ENCODE results near the gene PDE4B. TPM values are rescaled to one million over a fixed set of nuclear protein-coding genes. Genes with fewer than 3 reads are reported as not detected.

The PDE4B gene
- total and polyA plus RNA-seq, 2 of the 13 experiments (the other 11 are each of a cell fraction or from before 2014, with no cell fraction given), result not detected

DNA sequence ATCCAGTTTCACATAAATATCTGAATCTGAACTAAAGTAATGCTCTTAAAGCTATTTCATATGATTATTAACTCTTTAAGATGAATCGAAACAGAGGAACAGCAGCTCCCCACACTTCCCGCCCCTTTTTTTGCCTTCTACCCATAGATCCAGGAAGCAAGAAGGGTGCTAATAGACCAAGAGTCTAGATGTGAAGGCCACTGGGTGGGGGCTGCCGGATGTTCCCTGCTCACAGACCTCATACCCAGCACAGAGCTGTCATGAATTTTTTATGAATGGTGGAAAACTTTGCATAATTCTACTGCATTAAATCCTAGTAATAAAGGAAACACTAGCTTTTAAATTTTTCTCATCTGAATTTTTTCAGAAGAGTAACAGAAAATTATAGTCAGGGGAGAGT lies 457.4 kb downstream of the PDE4B start:
- ATAC-seq (no peak), FAIRE-seq (no peak), DNase-seq (ENCODE audit: low spot score) (no peak)
- in situ Hi-C loops (cut with HindIII; ENCODE audit: extremely low pct_ligation_motif_present, low pct_unique_long_range_greater_than_20kb), result loop anchor here (10.0 kb wide), 1 partner anchor 195 kb away; no protein-coding TSS in a partner anchor
- H3K9ac ChIP-seq (ENCODE audit: insufficient read depth, low read depth, low read length), result no peak overlapping the region
- H2AFZ ChIP-seq (ENCODE audit: low read length), result no peak overlapping the region
- H3K27me3 ChIP-seq (ENCODE audit: control insufficient read depth in 1 of 2, insufficient read depth in 2 of 2, low read length in 2 of 2), result no peaks in the 10 kb centered on the region; a peak in 1 of 5 replicates
- H4K20me1 ChIP-seq (ENCODE audit: insufficient read depth, low read length), result no peaks in the 10 kb centered on the region
- 2% methylated on average over 3 of the region's 3 CpGs for WGBS (ENCODE audit: low lambda C conversion rate)
- no peaks in the 10 kb centered on the region for H3K79me2 ChIP-seq (ENCODE audit: insufficient read depth, low read length)
- TF ChIP-seq RAD21 (CRISPR knock-in tag; IDR thresholded peaks at IDR 0.05) (no peak), MED13 (CRISPR knock-in tag; IDR thresholded peaks at IDR 0.05) (no peak), ZNF589 (CRISPR knock-in tag; conservative IDR thresholded peaks at IDR 0.05) (no peak), ZNF451 (CRISPR knock-in tag; IDR thresholded peaks at IDR 0.05) (no peak), MED8 (CRISPR knock-in tag; IDR thresholded peaks at IDR 0.05; ENCODE audit: insufficient replicate concordance) (no peak), SP2 (CRISPR knock-in tag; IDR thresholded peaks at IDR 0.05) (no peak), ELF1 (CRISPR knock-in tag; IDR thresholded peaks at IDR 0.05) (no peak), ZNF101 (CRISPR knock-in tag; IDR thresholded peaks at IDR 0.05; ENCODE audit: borderline replicate concordance, low read depth) (no peak), ZBTB38 (CRISPR knock-in tag; IDR thresholded peaks at IDR 0.05) (no peak), CHD2 (IDR thresholded peaks at IDR 0.05; ENCODE audit: low read depth, low read length) (no peak)
- no peaks in the 10 kb centered on the region for H3K36me3 ChIP-seq (replicated peaks in 1 of 2; ENCODE audit: control insufficient read depth in 1 of 2, insufficient read depth in 2 of 2, low read length in 2 of 2)
- intact Hi-C loops (cut with micrococcal nuclease; ENCODE audit: unreplicated experiment), result loop anchor here (5.0 kb wide), 1 partner anchor 252 kb away; no protein-coding TSS in a partner anchor
- ChIA-PET POLR2A (no interaction called here), CTCF (ENCODE audit: low intra/inter-chr PET ratio, low total read pairs) (no interaction called here)
- no peaks in the 10 kb centered on the region for H3K4me1 ChIP-seq (ENCODE audit: insufficient read depth, low read length)
- H3K27ac ChIP-seq (ENCODE audit: extremely low read length, insufficient read depth, low read length), result no peak overlapping the region
- no peak overlapping the region for H3K4me3 ChIP-seq (replicated peaks in 1 of 3; ENCODE audit: insufficient read depth in 1 of 3, low read depth in 2 of 3, low read length in 3 of 3)
- H3K4me2 ChIP-seq (ENCODE audit: low read depth, low read length), result no peak overlapping the region
- BruUV-seq (replicated peaks), result no TSS peak
- H3K9me3 ChIP-seq (ENCODE audit: low read length), result no peaks in the 10 kb centered on the region

DNA sequence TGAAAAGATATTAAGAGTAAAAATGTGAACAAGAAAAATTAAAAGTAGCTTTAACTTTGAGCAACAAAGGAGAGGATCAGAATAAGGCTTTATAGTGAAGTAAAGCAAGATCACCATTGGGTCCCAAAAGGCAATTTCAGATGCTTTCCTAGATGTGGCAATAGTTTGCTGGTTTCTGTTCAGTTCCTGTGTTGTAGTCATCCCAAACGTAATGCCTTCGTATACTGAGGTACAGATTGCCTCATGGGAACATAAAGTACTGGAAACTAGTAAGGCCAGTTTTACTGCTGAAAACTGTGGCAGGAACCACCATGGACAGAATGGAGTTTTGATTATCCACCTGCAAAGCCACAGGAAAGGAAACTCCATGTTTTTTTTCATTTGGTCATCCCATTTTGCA lies 457.8 kb downstream of the PDE4B start:
- no peak overlapping the region for H3K27ac ChIP-seq (ENCODE audit: extremely low read length, insufficient read depth, low read length)
- no peak overlapping the region for H3K4me3 ChIP-seq (replicated peaks in 1 of 3; ENCODE audit: insufficient read depth in 1 of 3, low read depth in 2 of 3, low read length in 3 of 3)
- H3K36me3 ChIP-seq (replicated peaks in 1 of 2; ENCODE audit: control insufficient read depth in 1 of 2, insufficient read depth in 2 of 2, low read length in 2 of 2), result no peaks in the 10 kb centered on the region
- H3K9me3 ChIP-seq (ENCODE audit: low read length), result no peaks in the 10 kb centered on the region
- 0% methylated on average over 2 of the region's 2 CpGs for WGBS (ENCODE audit: low lambda C conversion rate)
- H3K4me2 ChIP-seq (ENCODE audit: low read depth, low read length), result no peak overlapping the region
- in situ Hi-C loops (cut with HindIII; ENCODE audit: extremely low pct_ligation_motif_present, low pct_unique_long_range_greater_than_20kb), result loop anchor here (10.0 kb wide), 1 partner anchor 194 kb away; no protein-coding TSS in a partner anchor
- no peak overlapping the region for H2AFZ ChIP-seq (ENCODE audit: low read length)
- DNase-seq (ENCODE audit: low spot score), result no peak
- intact Hi-C loops (cut with micrococcal nuclease; ENCODE audit: unreplicated experiment), result loop anchor here (5.0 kb wide), 1 partner anchor 252 kb away; no protein-coding TSS in a partner anchor
- no peaks in the 10 kb centered on the region; a peak in 1 of 5 replicates for H3K27me3 ChIP-seq (ENCODE audit: control insufficient read depth in 1 of 2, insufficient read depth in 2 of 2, low read length in 2 of 2)
- no peak for FAIRE-seq
- BruUV-seq (replicated peaks), result no TSS peak
- H4K20me1 ChIP-seq (ENCODE audit: insufficient read depth, low read length), result no peaks in the 10 kb centered on the region
- H3K4me1 ChIP-seq (ENCODE audit: insufficient read depth, low read length), result no peaks in the 10 kb centered on the region
- no peak for ATAC-seq
- ChIA-PET POLR2A (no interaction called here), CTCF (ENCODE audit: low intra/inter-chr PET ratio, low total read pairs) (no interaction called here)
- no peak overlapping the region for H3K9ac ChIP-seq (ENCODE audit: insufficient read depth, low read depth, low read length)
- no peaks in the 10 kb centered on the region for H3K79me2 ChIP-seq (ENCODE audit: insufficient read depth, low read length)
- TF ChIP-seq TEAD3 (CRISPR knock-in tag; optimal IDR thresholded peaks at IDR 0.05; ENCODE audit: borderline replicate concordance) (no peak), ZNF383 (CRISPR knock-in tag; IDR thresholded peaks at IDR 0.05; ENCODE audit: borderline replicate concordance) (no peak), MIER3 (CRISPR knock-in tag; IDR thresholded peaks at IDR 0.05; ENCODE audit: borderline replicate concordance) (no peak), GATA4 (IDR thresholded peaks at IDR 0.05; ENCODE audit: borderline replicate concordance, low read depth) (no peak), POLR2AphosphoS5 (IDR thresholded peaks at IDR 0.05; ENCODE audit: low read depth, low read length) (no peak)
- TF ChIP-seq, protein P1, sequence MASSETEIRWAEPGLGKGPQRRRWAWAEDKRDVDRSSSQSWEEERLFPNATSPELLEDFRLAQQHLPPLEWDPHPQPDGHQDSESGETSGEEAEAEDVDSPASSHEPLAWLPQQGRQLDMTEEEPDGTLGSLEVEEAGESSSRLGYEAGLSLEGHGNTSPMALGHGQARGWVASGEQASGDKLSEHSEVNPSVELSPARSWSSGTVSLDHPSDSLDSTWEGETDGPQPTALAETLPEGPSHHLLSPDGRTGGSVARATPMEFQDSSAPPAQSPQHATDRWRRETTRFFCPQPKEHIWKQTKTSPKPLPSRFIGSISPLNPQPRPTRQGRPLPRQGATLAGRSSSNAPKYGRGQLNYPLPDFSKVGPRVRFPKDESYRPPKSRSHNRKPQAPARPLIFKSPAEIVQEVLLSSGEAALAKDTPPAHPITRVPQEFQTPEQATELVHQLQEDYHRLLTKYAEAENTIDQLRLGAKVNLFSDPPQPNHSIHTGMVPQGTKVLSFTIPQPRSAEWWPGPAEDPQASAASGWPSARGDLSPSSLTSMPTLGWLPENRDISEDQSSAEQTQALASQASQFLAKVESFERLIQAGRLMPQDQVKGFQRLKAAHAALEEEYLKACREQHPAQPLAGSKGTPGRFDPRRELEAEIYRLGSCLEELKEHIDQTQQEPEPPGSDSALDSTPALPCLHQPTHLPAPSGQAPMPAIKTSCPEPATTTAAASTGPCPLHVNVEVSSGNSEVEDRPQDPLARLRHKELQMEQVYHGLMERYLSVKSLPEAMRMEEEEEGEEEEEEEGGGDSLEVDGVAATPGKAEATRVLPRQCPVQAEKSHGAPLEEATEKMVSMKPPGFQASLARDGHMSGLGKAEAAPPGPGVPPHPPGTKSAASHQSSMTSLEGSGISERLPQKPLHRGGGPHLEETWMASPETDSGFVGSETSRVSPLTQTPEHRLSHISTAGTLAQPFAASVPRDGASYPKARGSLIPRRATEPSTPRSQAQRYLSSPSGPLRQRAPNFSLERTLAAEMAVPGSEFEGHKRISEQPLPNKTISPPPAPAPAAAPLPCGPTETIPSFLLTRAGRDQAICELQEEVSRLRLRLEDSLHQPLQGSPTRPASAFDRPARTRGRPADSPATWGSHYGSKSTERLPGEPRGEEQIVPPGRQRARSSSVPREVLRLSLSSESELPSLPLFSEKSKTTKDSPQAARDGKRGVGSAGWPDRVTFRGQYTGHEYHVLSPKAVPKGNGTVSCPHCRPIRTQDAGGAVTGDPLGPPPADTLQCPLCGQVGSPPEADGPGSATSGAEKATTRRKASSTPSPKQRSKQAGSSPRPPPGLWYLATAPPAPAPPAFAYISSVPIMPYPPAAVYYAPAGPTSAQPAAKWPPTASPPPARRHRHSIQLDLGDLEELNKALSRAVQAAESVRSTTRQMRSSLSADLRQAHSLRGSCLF (CRISPR knock-in tag; IDR thresholded peaks at IDR 0.05; ENCODE audit: borderline replicate concordance), result no peak

Data from HepG2 (cell line).